ENCODE results near the gene POLH. TPM values are rescaled to one million over a fixed set of nuclear protein-coding genes. Genes with fewer than 3 reads are reported as not detected.

Gene POLH
- total RNA-seq, 4 donors from 2014 or later: 14.8 to 19.5 (median 15.2) TPM

- intact Hi-C loops (cut with DNase I): no loop called here
- Histone ChIP-seq H3K36me3 (peaks cover 59 to 61% of the 10 kb centered on the region in 2 donors), H3K4me1 (peaks cover 0 to 4% of the 10 kb centered on the region in 2 donors), H3K27ac (no peak overlapping the region), H3K27me3 (no peaks in the 10 kb centered on the region), H3K4me3 (replicated peaks in 1 of 3) (no peak overlapping the region), H3K9me3 (no peaks in the 10 kb centered on the region)
- WGBS, 2 donors: 88 to 93% methylated on average over 10 to 12 of the region's 12 CpGs
- no peak for TF ChIP-seq CTCF (IDR thresholded peaks at IDR 0.05)
- no peak for TF ChIP-seq POLR2A (IDR thresholded peaks at IDR 0.05)
- no peak for DNase-seq
Measured at GRCh38 chr6:43621078-43621835, 45.3 kb downstream of the POLH start.

- TF ChIP-seq POLR2A (IDR thresholded peaks at IDR 0.05) (no peak), CTCF (IDR thresholded peaks at IDR 0.05) (no peak)
- intact Hi-C loops (cut with DNase I): no loop called here
- H3K4me3 ChIP-seq (replicated peaks in 1 of 3): no peak overlapping the region
- no peaks in the 10 kb centered on the region for H3K27me3 ChIP-seq
- H3K9me3 ChIP-seq: no peaks in the 10 kb centered on the region
- peaks cover 61 to 63% of the 10 kb centered on the region in 2 donors for H3K36me3 ChIP-seq
- no peak for DNase-seq
- WGBS, 2 donors: 95 to 96% methylated on average over 10 of the region's 10 CpGs
- H3K4me1 ChIP-seq: peaks cover 2 to 10% of the 10 kb centered on the region in 2 donors
- H3K27ac ChIP-seq: no peak overlapping the region
Measured at GRCh38 chr6:43621836-43622180, 45.8 kb downstream of the POLH start.

- DNase-seq: no peak
- Histone ChIP-seq H3K4me1 (peaks cover 9 to 17% of the 10 kb centered on the region in 2 donors), H3K27me3 (no peaks in the 10 kb centered on the region), H3K9me3 (no peaks in the 10 kb centered on the region), H3K27ac (no peak overlapping the region), H3K4me3 (replicated peaks in 1 of 3) (no peak overlapping the region), H3K36me3 (peaks cover 61 to 63% of the 10 kb centered on the region in 2 donors)
- intact Hi-C loops (cut with DNase I): no loop called here
- TF ChIP-seq CTCF (IDR thresholded peaks at IDR 0.05): no peak
- TF ChIP-seq POLR2A (IDR thresholded peaks at IDR 0.05): no peak
- 98% methylated on average over 9 to 10 of the region's 10 CpGs for WGBS, 2 donors
Measured at GRCh38 chr6:43622541-43622940, 46.6 kb downstream of the POLH start.

- intact Hi-C loops (cut with DNase I): no loop called here
- DNase-seq: no peak
Measured at GRCh38 chr6:43623880-43624785, 48.1 kb downstream of the POLH start.

More at GRCh38 chr6:43623880-43624785, 48.1 kb downstream of the POLH start:
- 92 to 98% methylated on average over 7 to 12 of the region's 12 CpGs for WGBS, 2 donors
- Histone ChIP-seq H3K4me1 (peaks cover 17 to 23% of the 10 kb centered on the region in 2 donors), H3K9me3 (no peaks in the 10 kb centered on the region), H3K4me3 (replicated peaks in 1 of 3) (no peak overlapping the region), H3K27me3 (no peaks in the 10 kb centered on the region), H3K36me3 (peaks cover 61 to 63% of the 10 kb centered on the region in 2 donors), H3K27ac (no peak overlapping the region)
- TF ChIP-seq POLR2A (IDR thresholded peaks at IDR 0.05) (no peak), CTCF (IDR thresholded peaks at IDR 0.05) (no peak)
